Liver (tissue), 9 donors: ENCODE data around the gene TNNI3K. TPM values are rescaled to one million over a fixed set of nuclear protein-coding genes. Genes with fewer than 3 reads are reported as not detected.

Experiments used
- DNase-seq: peaks from one replicate; pipeline ENCODE4 v3.0.0-alpha.2; 2017; ENCODE audit warnings: low spot score
- H3K27ac ChIP-seq, 2 donors: one replicate each; pipeline ENCODE4 v1.7.0; 2013; ENCODE audit warnings: inconsistent platforms in 2 of 2, low read length in 2 of 2, control low read depth in 1 of 2, low read depth in 1 of 2, mild to moderate bottlenecking in 1 of 2
- H3K27me3 ChIP-seq, 4 donors: one replicate each; pipeline versions ENCODE4 v1.6.1 to v1.7.0; 2013; ENCODE audit warnings: low read length in 3 of 4, inconsistent platforms in 1 of 4, mild to moderate bottlenecking in 1 of 4, moderate library complexity in 1 of 4; ENCODE audit not compliant: control insufficient read depth in 4 of 4, insufficient read depth in 4 of 4
- H3K36me3 ChIP-seq, 4 donors: one replicate each; pipeline versions ENCODE4 v1.6.1 to v1.7.0; 2013; ENCODE audit warnings: low read length in 3 of 4, mild to moderate bottlenecking in 3 of 4, low read depth in 1 of 4, moderate library complexity in 1 of 4; ENCODE audit not compliant: control insufficient read depth in 4 of 4, insufficient read depth in 3 of 4
- H3K4me1 ChIP-seq, 4 donors: one replicate each; pipeline versions ENCODE4 v1.6.1 to v1.7.0; 2013; ENCODE audit warnings: low read length in 3 of 4, mild to moderate bottlenecking in 3 of 4, moderate library complexity in 1 of 4; ENCODE audit not compliant: control insufficient read depth in 4 of 4, insufficient read depth in 4 of 4
- H3K4me3 ChIP-seq, 3 donors: one replicate each; pipeline versions ENCODE4 v1.6.1 to v1.7.0; 2013; ENCODE audit warnings: low read length in 3 of 3, control low read depth in 1 of 3, low read depth in 1 of 3, mild to moderate bottlenecking in 1 of 3
- H3K9ac ChIP-seq, 2 donors: one replicate each; pipeline ENCODE4 v1.7.0; 2013; ENCODE audit warnings: low read length in 2 of 2, mild to moderate bottlenecking in 2 of 2, moderate library complexity in 2 of 2, control low read depth in 1 of 2, low read depth in 1 of 2
- H3K9me3 ChIP-seq, 4 donors: one replicate each; pipeline versions ENCODE4 v1.6.1 to v1.7.0; 2013; ENCODE audit warnings: low read length in 3 of 4; ENCODE audit not compliant: control insufficient read depth in 4 of 4
- ATF3 ChIP-seq: IDR thresholded peaks from 2 replicates; pipeline ENCODE4 v1.6.1; 2016; ENCODE audit warnings: antibody characterized with exemption
- CTCF ChIP-seq: fragments of 150-350 bp; IDR thresholded peaks from 2 replicates; pipeline ENCODE4 v1.5.1; 2017; ENCODE audit warnings: improper control_type of control experiment, low read depth, low read length; ENCODE audit not compliant: missing input control
- EGR1 ChIP-seq, 2 donors: IDR thresholded peaks; 2 replicates each; pipeline ENCODE4 v1.6.1; 2016 to 2018; ENCODE audit warnings: antibody characterized with exemption in 2 of 2, low read depth in 2 of 2
- FOXA1 ChIP-seq: IDR thresholded peaks from 2 replicates; pipeline ENCODE4 v1.6.1; 2016; ENCODE audit warnings: antibody characterized with exemption
- FOXA2 ChIP-seq: IDR thresholded peaks from 2 replicates; pipeline ENCODE4 v1.6.1; 2016; ENCODE audit warnings: antibody characterized with exemption
- GABPA ChIP-seq, 2 donors: IDR thresholded peaks in 1 of 2; conservative IDR thresholded peaks in 1 of 2; 2 replicates each; pipeline ENCODE4 v1.6.1; 2016; ENCODE audit warnings: antibody characterized with exemption in 2 of 2, mild to moderate bottlenecking in 1 of 2, moderate library complexity in 1 of 2
- HNF4A ChIP-seq, 2 donors: conservative IDR thresholded peaks; 2 replicates each; pipeline ENCODE4 v1.6.1; 2016; ENCODE audit warnings: antibody characterized with exemption in 2 of 2, mild to moderate bottlenecking in 2 of 2
- HNF4G ChIP-seq: IDR thresholded peaks from 2 replicates; pipeline ENCODE4 v1.6.1; 2016; ENCODE audit warnings: antibody characterized with exemption
- JUND ChIP-seq, 2 donors: IDR thresholded peaks; 2 replicates each; pipeline ENCODE4 v1.6.1; 2016; ENCODE audit warnings: antibody characterized with exemption in 2 of 2
- MAX ChIP-seq: IDR thresholded peaks from 2 replicates; pipeline ENCODE4 v1.6.1; 2016; ENCODE audit warnings: antibody characterized with exemption
- NR2F2 ChIP-seq: IDR thresholded peaks from 2 replicates; pipeline ENCODE4 v1.6.1; 2016; ENCODE audit warnings: antibody characterized with exemption
- RAD21 ChIP-seq, 2 donors: IDR thresholded peaks; 2 replicates each; pipeline ENCODE4 v1.6.1; 2016; ENCODE audit warnings: antibody characterized with exemption in 2 of 2, mild to moderate bottlenecking in 2 of 2
- REST ChIP-seq: IDR thresholded peaks from 2 replicates; pipeline ENCODE4 v1.6.1; 2016; ENCODE audit warnings: antibody characterized with exemption, mild to moderate bottlenecking
- RXRA ChIP-seq, 2 donors: IDR thresholded peaks; 2 replicates each; pipeline ENCODE4 v1.6.1; 2017 to 2018; ENCODE audit warnings: antibody characterized with exemption in 2 of 2, mild to moderate bottlenecking in 1 of 2
- SP1 ChIP-seq: IDR thresholded peaks from 2 replicates; pipeline ENCODE4 v1.6.1; 2018; ENCODE audit warnings: antibody characterized with exemption, mild to moderate bottlenecking
- TAF1 ChIP-seq: conservative IDR thresholded peaks from 2 replicates; pipeline ENCODE4 v1.6.1; 2016; ENCODE audit warnings: antibody characterized with exemption, mild to moderate bottlenecking
- YY1 ChIP-seq: IDR thresholded peaks from 2 replicates; pipeline ENCODE4 v1.6.1; 2016; ENCODE audit warnings: antibody characterized with exemption, mild to moderate bottlenecking
- ZBTB33 ChIP-seq: IDR thresholded peaks from 2 replicates; pipeline ENCODE4 v1.6.1; 2016; ENCODE audit warnings: antibody characterized with exemption
- WGBS: extraction: QIAGEN DNeasy Blood & Tissue Kit; methylation state at CpG from one replicate; pipeline ENCODE4 v1.1.7; 2013; 5-methylcytosine and 5-hydroxymethylcytosine counted together
- polyA plus RNA-seq, 2 donors: library from polyadenylated mRNA; stranded (reverse) in 1 of 2; unstranded in 1 of 2; fragments of 200-250 nt in 1 of 2; fragments of >200 nt in 1 of 2; fragmentation: Nextera tagmentation in 1 of 2; extraction: Ambion mirVana in 1 of 2; gene quantifications; one replicate each; pipeline versions ENCODE4 v1.2.1 to v1.2.3, GENCODE V29; 2013 to 2015
- total RNA-seq, 2 donors: library from RNA; depleted of rRNA; stranded (reverse); fragments of >200 nt; gene quantifications; one replicate each; pipeline ENCODE4 v1.2.3, GENCODE V29; 2014
- donor health status: healthy.
- donor health status: healthy.
- donor health status: healthy.
- donor health status: healthy.
- donor health status: healthy.

The TNNI3K gene
- total and polyA plus RNA-seq, 4 donors: 0.09 to 0.10 TPM; not detected in 2

GRCh38 chr1:74197657-74198552, 37.3 kb upstream of the TNNI3K start, which contains the start of the genes FPGT and LRRIQ3:
TSS of gene FPGT (plus strand) at chr1:74198242. CDS start at chr1:74198279, 37 bp downstream.
TSS of gene LRRIQ3 (minus strand) at chr1:74198176. CDS start at chr1:74183684, 14,492 bp downstream.
- WGBS: 2% methylated on average over 41 of the region's 41 CpGs
- Histone ChIP-seq H3K9me3 (no peaks in the 10 kb centered on the region), H3K36me3 (peaks cover 0 to 5% (median under 1%) of the 10 kb centered on the region in 4 donors), H3K9ac (peak within 1 kb of the TSS; percentile 74 to 90), H3K4me3 (peak within 1 kb of the TSS; percentile 73 to 98 (median 87)), H3K27ac (peak within 1 kb of the TSS; percentile 74 to 83), H3K27me3 (no peaks in the 10 kb centered on the region), H3K4me1 (peaks cover 0 to 7% (median 2%) of the 10 kb centered on the region in 4 donors)
- TF ChIP-seq ZBTB33 (peak; percentile 37), EGR1 (IDR thresholded peaks at IDR 0.05; ENCODE audit: low read depth in 2 of 2) (peak; percentile 97 to 98), JUND (IDR thresholded peaks at IDR 0.05) (peak in 1 of 2 donors; percentile 24), GABPA (IDR thresholded peaks at IDR 0.05 in 1 of 2, conservative IDR thresholded peaks at IDR 0.05 in 1 of 2) (peak in 1 of 2 donors; percentile 70), MAX (no peak), NR2F2 (peak; percentile 23), TAF1 (peak; percentile 45), YY1 (peak; percentile 92), REST (no peak), RAD21 (IDR thresholded peaks at IDR 0.05) (no peak), FOXA2 (no peak), SP1 (peak; percentile 48), ATF3 (no peak), FOXA1 (no peak), HNF4G (no peak), CTCF (no peak), HNF4A (conservative IDR thresholded peaks at IDR 0.05) (peak in 1 of 2 donors; percentile 5), RXRA (IDR thresholded peaks at IDR 0.05) (no peak)
- DNase-seq: peak; percentile 96
